Fibroblast of mammary gland (primary cell): Measurements from ENCODE around the gene REXO5.

ENCODE experiments used
- DNase-seq: peaks from one replicate; pipeline ENCODE4 v3.0.0-alpha.2; 2010; ENCODE audit warnings: low read depth
- H3K4me3 ChIP-seq: 2 replicates; pipeline ENCODE4 v1.5.1; 2011; ENCODE audit warnings: low read depth, mild to moderate bottlenecking, low read length, moderate library complexity; ENCODE audit not compliant: control insufficient read depth
- CTCF ChIP-seq: conservative IDR thresholded peaks from 2 replicates; pipeline ENCODE4 v1.5.1; 2011; ENCODE audit warnings: low read depth, low read length, inconsistent platforms; ENCODE audit not compliant: control insufficient read depth, insufficient read depth

The REXO5 gene

GRCh38 chr16:20846030-20846429, 39.7 kb downstream of the REXO5 start:
- no peak for DNase-seq
- no peak overlapping the region for H3K4me3 ChIP-seq
- no peak for TF ChIP-seq CTCF

GRCh38 chr16:20846551-20846950, 40.2 kb downstream of the REXO5 start:
- TF ChIP-seq CTCF: no peak
- no peak overlapping the region for H3K4me3 ChIP-seq
- no peak for DNase-seq

- H3K4me3 ChIP-seq: no peak overlapping the region
- DNase-seq: no peak
- TF ChIP-seq CTCF: no peak
Measured at GRCh38 chr16:20847550-20847949, 41.2 kb downstream of the REXO5 start.

GRCh38 chr16:20849589-20850390, 43.5 kb downstream of the REXO5 start:
- H3K4me3 ChIP-seq: no peak overlapping the region
- peak; percentile 73 for DNase-seq
- TF ChIP-seq CTCF: peak; percentile 100

- DNase-seq: peak; percentile 33
- no peak for TF ChIP-seq CTCF
Measured at GRCh38 chr16:20850981-20851380, 44.7 kb downstream of the REXO5 start.

GRCh38 chr16:20851601-20852000, 45.3 kb downstream of the REXO5 start:
- peak; percentile 97 for DNase-seq
- TF ChIP-seq CTCF: no peak
- no peak overlapping the region for H3K4me3 ChIP-seq

More at GRCh38 chr16:20850981-20851380, 44.7 kb downstream of the REXO5 start:
- H3K4me3 ChIP-seq: no peak overlapping the region
